ENCODE results near the gene SRP68.

Gene SRP68

GRCh38 chr17:75998327-75998795 lies 74.0 kb downstream of the SRP68 start:
- DNase-seq (ENCODE audit: low spot score): no peak

DNA sequence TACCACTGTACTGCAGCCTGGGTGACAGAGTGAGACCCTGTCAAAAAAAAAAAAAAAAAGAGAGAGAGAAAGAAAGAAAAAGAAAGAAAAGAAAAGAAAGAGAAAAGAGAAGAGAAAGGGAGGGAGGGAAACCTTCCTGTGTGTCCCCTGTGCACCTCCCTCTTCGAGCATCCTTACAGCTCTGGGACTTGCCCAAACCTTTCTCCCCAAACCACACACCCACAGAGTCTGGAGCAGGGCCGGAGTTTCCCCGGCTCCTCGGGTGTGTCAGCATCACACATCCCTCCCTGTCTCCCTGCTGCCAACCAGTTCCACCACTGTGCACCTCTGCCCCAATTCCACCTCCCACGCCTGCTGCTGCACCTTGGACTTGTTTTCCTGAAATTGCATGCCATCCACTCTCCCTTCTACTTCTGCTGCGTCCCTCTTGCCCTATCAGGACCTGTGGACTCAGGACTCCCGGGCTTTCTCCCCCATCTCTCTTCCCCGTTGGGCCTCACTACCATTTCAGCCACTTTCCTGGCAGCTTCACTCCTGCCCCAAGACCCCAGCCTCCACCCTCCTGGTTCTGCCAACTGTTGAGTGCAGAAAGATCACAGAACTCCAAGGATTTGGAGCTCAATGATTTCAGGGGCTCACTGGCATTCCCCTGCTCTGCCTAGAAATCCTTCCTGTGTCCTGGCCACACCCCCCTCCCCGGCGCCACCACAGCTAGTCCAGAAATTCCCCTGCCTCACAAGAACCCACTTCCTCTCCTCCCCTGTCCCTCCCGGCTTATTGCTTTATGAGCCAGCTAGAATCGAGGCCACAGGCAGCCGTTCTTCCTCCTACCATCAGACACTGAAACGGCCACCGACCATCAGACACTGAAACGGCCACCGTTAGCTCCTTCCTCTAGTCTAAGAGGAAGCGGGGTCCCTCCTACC lies 75.4 kb downstream of the SRP68 start:
- DNase-seq (ENCODE audit: low spot score): peak; percentile 41

DNA sequence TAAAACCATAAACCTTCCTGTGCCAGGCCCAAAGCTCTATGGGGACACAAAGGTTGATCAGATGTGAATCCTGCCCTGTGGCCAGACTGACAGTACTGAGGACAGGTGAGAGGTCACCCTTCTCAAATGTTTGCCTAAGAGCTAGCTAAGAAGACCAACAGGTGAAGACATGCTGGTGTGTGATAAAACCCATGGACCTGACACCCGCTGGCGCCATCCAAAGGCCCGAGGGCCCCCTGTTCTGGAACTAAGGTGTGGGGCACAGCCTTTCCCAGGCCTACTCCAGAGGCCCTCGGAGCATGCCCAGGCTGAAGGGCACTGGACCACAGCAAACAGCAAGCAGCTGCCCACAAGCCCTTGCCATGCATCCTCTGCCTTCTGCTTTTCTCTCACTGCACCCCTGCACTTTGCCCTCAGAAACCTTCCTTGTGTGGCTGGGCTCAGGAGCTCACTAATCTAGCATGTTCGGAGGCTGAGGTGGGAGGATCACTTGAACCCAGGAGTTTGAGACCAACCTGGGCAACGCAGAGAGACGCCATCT lies 76.9 kb downstream of the SRP68 start:
- DNase-seq (ENCODE audit: low spot score): no peak

DNA sequence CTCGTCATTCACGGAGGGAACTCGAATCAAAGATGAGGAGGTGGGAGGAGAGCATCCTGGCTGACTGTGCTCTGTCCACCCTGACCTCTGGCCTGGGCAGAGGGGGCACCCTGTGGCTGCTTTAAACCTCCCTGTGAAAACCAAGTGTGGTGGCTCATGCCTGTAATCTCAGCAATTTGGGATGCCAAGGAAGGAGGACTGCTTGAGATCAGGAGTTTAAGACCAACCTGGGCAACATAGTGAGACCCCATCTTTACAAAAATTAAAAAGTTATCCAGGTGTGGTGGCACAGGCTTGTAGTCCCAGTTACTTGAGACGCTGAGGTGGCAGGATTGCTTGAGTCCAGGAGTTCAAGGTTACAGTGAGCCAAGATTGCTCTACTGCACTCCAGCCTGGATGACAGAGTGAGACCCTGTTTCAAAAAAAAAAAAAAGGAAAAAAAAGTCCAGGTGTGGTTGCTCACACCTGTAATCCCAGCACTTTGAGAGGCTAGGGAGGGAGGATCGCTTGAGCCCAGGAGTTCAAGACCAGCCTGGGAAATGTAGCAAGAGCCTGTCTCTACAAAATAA lies 77.4 kb downstream of the SRP68 start:
- DNase-seq (ENCODE audit: low spot score): no peak

DNA sequence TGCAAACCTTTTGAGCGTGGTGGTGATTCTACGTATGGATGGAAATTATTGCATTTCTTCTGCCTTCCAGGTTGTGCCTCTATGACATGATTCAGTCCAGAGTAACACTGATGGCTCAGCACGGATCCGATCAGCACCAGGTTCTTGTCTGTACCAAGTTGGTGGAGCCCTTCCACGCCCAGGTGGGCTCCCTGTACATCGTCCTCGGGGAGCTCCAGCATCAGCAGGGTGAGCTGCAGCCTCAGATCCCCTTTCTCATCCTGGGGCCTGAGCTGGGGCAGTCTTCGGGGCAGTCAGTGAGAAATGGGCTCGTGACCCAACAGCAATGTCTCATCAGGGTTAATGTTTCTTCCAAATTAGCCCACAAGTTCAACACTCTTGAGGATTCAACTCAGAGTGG lies 80.9 kb downstream of the SRP68 start:
- no peak for DNase-seq (ENCODE audit: low spot score)
